NCI-H1694 treated with DMSO at 0.1 percent for 48 hours (cell line): Measurements from ENCODE around the gene KCNQ1.

Experiments
- DNase-seq: peaks from one replicate; lab custom pipeline; 2025; lab: John Stamatoyannopoulos, UW

Gene KCNQ1

GRCh38 chr11:2409611-2410468, 35.0 kb upstream of the KCNQ1 start:
- no peak for DNase-seq

- no peak for DNase-seq
These were observed 34.2 kb upstream of the KCNQ1 start for GRCh38 chr11:2410616-2411015.

GRCh38 chr11:2411446-2412305, 33.1 kb upstream of the KCNQ1 start:
- no peak for DNase-seq

GRCh38 chr11:2412323-2412722, 32.5 kb upstream of the KCNQ1 start:
- no peak for DNase-seq

- no peak for DNase-seq
These were observed 30.8 kb upstream of the KCNQ1 start for GRCh38 chr11:2413742-2414579.

- no peak for DNase-seq
These were observed 30.2 kb upstream of the KCNQ1 start for GRCh38 chr11:2414616-2415015.

GRCh38 chr11:2415171-2415570, 29.6 kb upstream of the KCNQ1 start:
- no peak for DNase-seq

GRCh38 chr11:2415601-2416380, 29.0 kb upstream of the KCNQ1 start:
- no peak for DNase-seq

GRCh38 chr11:2416765-2417164, 28.0 kb upstream of the KCNQ1 start:
- no peak for DNase-seq

- DNase-seq: no peak
These were observed 26.7 kb upstream of the KCNQ1 start for GRCh38 chr11:2417856-2418692.

- no peak for DNase-seq
These were observed 26.0 kb upstream of the KCNQ1 start for GRCh38 chr11:2418693-2419360.

GRCh38 chr11:2419638-2420501, 24.9 kb upstream of the KCNQ1 start:
- peak; percentile 35 for DNase-seq

- peak; percentile 41 for DNase-seq
These were observed 24.1 kb upstream of the KCNQ1 start for GRCh38 chr11:2420502-2421225.

- no peak for DNase-seq
These were observed 23.4 kb upstream of the KCNQ1 start for GRCh38 chr11:2421226-2421994.

GRCh38 chr11:2421996-2422395, 22.8 kb upstream of the KCNQ1 start:
- DNase-seq: no peak

GRCh38 chr11:2422461-2423156, 22.2 kb upstream of the KCNQ1 start:
- no peak for DNase-seq
